Duodenal mucosa (tissue), 2 donors: ENCODE results near the gene PGF.

Source experiments
- H3K27ac ChIP-seq: one replicate; pipeline ENCODE4 v1.7.0; 2013; ENCODE audit warnings: low read depth, low read length
- H3K27me3 ChIP-seq, 2 donors: one replicate each; pipeline ENCODE4 v1.7.0; 2013; ENCODE audit warnings: low read length in 2 of 2, control low read depth in 1 of 2; ENCODE audit not compliant: insufficient read depth in 2 of 2, control insufficient read depth in 1 of 2
- H3K36me3 ChIP-seq, 2 donors: one replicate each; pipeline ENCODE4 v1.7.0; 2013; ENCODE audit warnings: low read length in 2 of 2, control low read depth in 1 of 2; ENCODE audit not compliant: insufficient read depth in 2 of 2, control insufficient read depth in 1 of 2
- H3K4me1 ChIP-seq, 2 donors: one replicate each; pipeline ENCODE4 v1.7.0; 2013; ENCODE audit warnings: low read length in 2 of 2, control low read depth in 1 of 2; ENCODE audit not compliant: insufficient read depth in 2 of 2, control insufficient read depth in 1 of 2
- H3K4me3 ChIP-seq, 2 donors: one replicate each; pipeline ENCODE4 v1.7.0; 2013; ENCODE audit warnings: low read length in 2 of 2, low read depth in 1 of 2
- H3K9ac ChIP-seq, 2 donors: one replicate each; pipeline ENCODE4 v1.7.0; 2013; ENCODE audit warnings: low read length in 2 of 2, low read depth in 1 of 2
- H3K9me3 ChIP-seq, 2 donors: one replicate each; pipeline ENCODE4 v1.7.0; 2013; ENCODE audit warnings: low read length in 2 of 2, control low read depth in 1 of 2; ENCODE audit not compliant: control insufficient read depth in 1 of 2

Gene PGF

GRCh38 chr14:74985806-74986205 lies 30.4 kb upstream of the PGF start:
- no peaks in the 10 kb centered on the region for H3K27me3 ChIP-seq
- H3K27ac ChIP-seq, result no peak overlapping the region
- H3K4me1 ChIP-seq, result peaks cover 0 to 4% of the 10 kb centered on the region in 2 donors

GRCh38 chr14:74985028-74985310 lies 29.6 kb upstream of the PGF start:
- Histone ChIP-seq H3K36me3 (no peaks in the 10 kb centered on the region), H3K27ac (no peak overlapping the region), H3K27me3 (no peaks in the 10 kb centered on the region), H3K9ac (no peak overlapping the region), H3K4me1 (peaks cover 0 to 4% of the 10 kb centered on the region in 2 donors), H3K9me3 (no peaks in the 10 kb centered on the region), H3K4me3 (no peak overlapping the region)

More at GRCh38 chr14:74985806-74986205, 30.4 kb upstream of the PGF start:
- Histone ChIP-seq H3K4me3 (no peak overlapping the region), H3K9ac (no peak overlapping the region), H3K9me3 (no peaks in the 10 kb centered on the region), H3K36me3 (no peaks in the 10 kb centered on the region)

- no peak overlapping the region for H3K27ac ChIP-seq
- no peaks in the 10 kb centered on the region for H3K27me3 ChIP-seq
- peaks cover 0 to 4% of the 10 kb centered on the region in 2 donors for H3K4me1 ChIP-seq
These were observed 29.0 kb upstream of the PGF start for GRCh38 chr14:74984236-74985027.

GRCh38 chr14:74983343-74983742 lies 27.9 kb upstream of the PGF start:
- no peaks in the 10 kb centered on the region for H3K36me3 ChIP-seq
- H3K9me3 ChIP-seq, result no peaks in the 10 kb centered on the region

More at GRCh38 chr14:74984236-74985027, 29.0 kb upstream of the PGF start:
- Histone ChIP-seq H3K9ac (no peak overlapping the region), H3K9me3 (no peaks in the 10 kb centered on the region), H3K4me3 (no peak overlapping the region), H3K36me3 (no peaks in the 10 kb centered on the region)

GRCh38 chr14:74982661-74983060 lies 27.3 kb upstream of the PGF start:
- no peak overlapping the region for H3K4me3 ChIP-seq
- H3K27ac ChIP-seq, result no peak overlapping the region
- peaks cover 0 to 4% of the 10 kb centered on the region in 2 donors for H3K4me1 ChIP-seq
- no peak overlapping the region for H3K9ac ChIP-seq
- no peaks in the 10 kb centered on the region for H3K36me3 ChIP-seq
- H3K9me3 ChIP-seq, result no peaks in the 10 kb centered on the region
- H3K27me3 ChIP-seq, result no peaks in the 10 kb centered on the region

More at GRCh38 chr14:74983343-74983742, 27.9 kb upstream of the PGF start:
- Histone ChIP-seq H3K27me3 (no peaks in the 10 kb centered on the region), H3K4me1 (peaks cover 0 to 4% of the 10 kb centered on the region in 2 donors), H3K4me3 (no peak overlapping the region), H3K9ac (no peak overlapping the region), H3K27ac (no peak overlapping the region)

GRCh38 chr14:74981833-74982232 lies 26.4 kb upstream of the PGF start:
- Histone ChIP-seq H3K9me3 (no peaks in the 10 kb centered on the region), H3K4me3 (no peak overlapping the region), H3K9ac (no peak overlapping the region), H3K27me3 (no peaks in the 10 kb centered on the region), H3K36me3 (no peaks in the 10 kb centered on the region), H3K4me1 (peaks cover 0 to 4% of the 10 kb centered on the region in 2 donors), H3K27ac (no peak overlapping the region)

- peaks cover 0 to 4% of the 10 kb centered on the region in 2 donors for H3K4me1 ChIP-seq
- no peaks in the 10 kb centered on the region for H3K27me3 ChIP-seq
- no peak overlapping the region for H3K9ac ChIP-seq
- no peaks in the 10 kb centered on the region for H3K36me3 ChIP-seq
- no peak overlapping the region for H3K4me3 ChIP-seq
- no peak overlapping the region for H3K27ac ChIP-seq
- no peaks in the 10 kb centered on the region for H3K9me3 ChIP-seq
These were observed 26.0 kb upstream of the PGF start for GRCh38 chr14:74981462-74981782.

GRCh38 chr14:74980731-74981461 lies 25.5 kb upstream of the PGF start:
- H3K36me3 ChIP-seq, result no peaks in the 10 kb centered on the region
- H3K9me3 ChIP-seq, result no peaks in the 10 kb centered on the region
- no peaks in the 10 kb centered on the region for H3K27me3 ChIP-seq
- peaks cover 0 to 4% of the 10 kb centered on the region in 2 donors for H3K4me1 ChIP-seq
- H3K4me3 ChIP-seq, result no peak overlapping the region
- no peak overlapping the region for H3K27ac ChIP-seq
- H3K9ac ChIP-seq, result no peak overlapping the region

- Histone ChIP-seq H3K9ac (no peak overlapping the region), H3K36me3 (no peaks in the 10 kb centered on the region), H3K9me3 (no peaks in the 10 kb centered on the region), H3K27ac (no peak overlapping the region), H3K27me3 (no peaks in the 10 kb centered on the region), H3K4me3 (no peak overlapping the region), H3K4me1 (peaks cover 0 to 4% of the 10 kb centered on the region in 2 donors)
These were observed 25.0 kb upstream of the PGF start for GRCh38 chr14:74980398-74980730.

GRCh38 chr14:74979442-74980397 lies 24.3 kb upstream of the PGF start:
- Histone ChIP-seq H3K4me3 (no peak overlapping the region), H3K27me3 (no peaks in the 10 kb centered on the region), H3K36me3 (no peaks in the 10 kb centered on the region), H3K4me1 (peaks cover 0 to 4% of the 10 kb centered on the region in 2 donors), H3K27ac (no peak overlapping the region), H3K9me3 (no peaks in the 10 kb centered on the region), H3K9ac (no peak overlapping the region)
